Liver (tissue), 9 donors: Measurements from ENCODE around the gene EML5. TPM values are rescaled to one million over a fixed set of nuclear protein-coding genes. Genes with fewer than 3 reads are reported as not detected.

Experiments used
- DNase-seq: peaks from one replicate; pipeline ENCODE4 v3.0.0-alpha.2; 2017; ENCODE audit warnings: low spot score
- H3K27ac ChIP-seq, 2 donors: one replicate each; pipeline ENCODE4 v1.7.0; 2013; ENCODE audit warnings: inconsistent platforms in 2 of 2, low read length in 2 of 2, control low read depth in 1 of 2, low read depth in 1 of 2, mild to moderate bottlenecking in 1 of 2
- H3K27me3 ChIP-seq, 4 donors: one replicate each; pipeline versions ENCODE4 v1.6.1 to v1.7.0; 2013; ENCODE audit warnings: low read length in 3 of 4, inconsistent platforms in 1 of 4, mild to moderate bottlenecking in 1 of 4, moderate library complexity in 1 of 4; ENCODE audit not compliant: control insufficient read depth in 4 of 4, insufficient read depth in 4 of 4
- H3K36me3 ChIP-seq, 4 donors: one replicate each; pipeline versions ENCODE4 v1.6.1 to v1.7.0; 2013; ENCODE audit warnings: low read length in 3 of 4, mild to moderate bottlenecking in 3 of 4, low read depth in 1 of 4, moderate library complexity in 1 of 4; ENCODE audit not compliant: control insufficient read depth in 4 of 4, insufficient read depth in 3 of 4
- H3K4me1 ChIP-seq, 4 donors: one replicate each; pipeline versions ENCODE4 v1.6.1 to v1.7.0; 2013; ENCODE audit warnings: low read length in 3 of 4, mild to moderate bottlenecking in 3 of 4, moderate library complexity in 1 of 4; ENCODE audit not compliant: control insufficient read depth in 4 of 4, insufficient read depth in 4 of 4
- H3K4me3 ChIP-seq, 3 donors: one replicate each; pipeline versions ENCODE4 v1.6.1 to v1.7.0; 2013; ENCODE audit warnings: low read length in 3 of 3, control low read depth in 1 of 3, low read depth in 1 of 3, mild to moderate bottlenecking in 1 of 3
- H3K9ac ChIP-seq, 2 donors: one replicate each; pipeline ENCODE4 v1.7.0; 2013; ENCODE audit warnings: low read length in 2 of 2, mild to moderate bottlenecking in 2 of 2, moderate library complexity in 2 of 2, control low read depth in 1 of 2, low read depth in 1 of 2
- H3K9me3 ChIP-seq, 4 donors: one replicate each; pipeline versions ENCODE4 v1.6.1 to v1.7.0; 2013; ENCODE audit warnings: low read length in 3 of 4; ENCODE audit not compliant: control insufficient read depth in 4 of 4
- CTCF ChIP-seq: fragments of 150-350 bp; IDR thresholded peaks from 2 replicates; pipeline ENCODE4 v1.5.1; 2017; ENCODE audit warnings: improper control_type of control experiment, low read depth, low read length; ENCODE audit not compliant: missing input control
- EGR1 ChIP-seq, 2 donors: IDR thresholded peaks; 2 replicates each; pipeline ENCODE4 v1.6.1; 2016 to 2018; ENCODE audit warnings: antibody characterized with exemption in 2 of 2, low read depth in 2 of 2
- FOXA1 ChIP-seq: IDR thresholded peaks from 2 replicates; pipeline ENCODE4 v1.6.1; 2016; ENCODE audit warnings: antibody characterized with exemption
- FOXA2 ChIP-seq: IDR thresholded peaks from 2 replicates; pipeline ENCODE4 v1.6.1; 2016; ENCODE audit warnings: antibody characterized with exemption
- GABPA ChIP-seq, 2 donors: IDR thresholded peaks in 1 of 2; conservative IDR thresholded peaks in 1 of 2; 2 replicates each; pipeline ENCODE4 v1.6.1; 2016; ENCODE audit warnings: antibody characterized with exemption in 2 of 2, mild to moderate bottlenecking in 1 of 2, moderate library complexity in 1 of 2
- HNF4A ChIP-seq, 2 donors: conservative IDR thresholded peaks; 2 replicates each; pipeline ENCODE4 v1.6.1; 2016; ENCODE audit warnings: antibody characterized with exemption in 2 of 2, mild to moderate bottlenecking in 2 of 2
- HNF4G ChIP-seq: IDR thresholded peaks from 2 replicates; pipeline ENCODE4 v1.6.1; 2016; ENCODE audit warnings: antibody characterized with exemption
- JUND ChIP-seq, 2 donors: IDR thresholded peaks; 2 replicates each; pipeline ENCODE4 v1.6.1; 2016; ENCODE audit warnings: antibody characterized with exemption in 2 of 2
- NR2F2 ChIP-seq: IDR thresholded peaks from 2 replicates; pipeline ENCODE4 v1.6.1; 2016; ENCODE audit warnings: antibody characterized with exemption
- RAD21 ChIP-seq, 2 donors: IDR thresholded peaks; 2 replicates each; pipeline ENCODE4 v1.6.1; 2016; ENCODE audit warnings: antibody characterized with exemption in 2 of 2, mild to moderate bottlenecking in 2 of 2
- RXRA ChIP-seq, 2 donors: IDR thresholded peaks; 2 replicates each; pipeline ENCODE4 v1.6.1; 2017 to 2018; ENCODE audit warnings: antibody characterized with exemption in 2 of 2, mild to moderate bottlenecking in 1 of 2
- SP1 ChIP-seq: IDR thresholded peaks from 2 replicates; pipeline ENCODE4 v1.6.1; 2018; ENCODE audit warnings: antibody characterized with exemption, mild to moderate bottlenecking
- TAF1 ChIP-seq: conservative IDR thresholded peaks from 2 replicates; pipeline ENCODE4 v1.6.1; 2016; ENCODE audit warnings: antibody characterized with exemption, mild to moderate bottlenecking
- YY1 ChIP-seq: IDR thresholded peaks from 2 replicates; pipeline ENCODE4 v1.6.1; 2016; ENCODE audit warnings: antibody characterized with exemption, mild to moderate bottlenecking
- WGBS: extraction: QIAGEN DNeasy Blood & Tissue Kit; methylation state at CpG from one replicate; pipeline ENCODE4 v1.1.7; 2013; 5-methylcytosine and 5-hydroxymethylcytosine counted together
- polyA plus RNA-seq, 2 donors: library from polyadenylated mRNA; stranded (reverse) in 1 of 2; unstranded in 1 of 2; fragments of 200-250 nt in 1 of 2; fragments of >200 nt in 1 of 2; fragmentation: Nextera tagmentation in 1 of 2; extraction: Ambion mirVana in 1 of 2; gene quantifications; one replicate each; pipeline versions ENCODE4 v1.2.1 to v1.2.3, GENCODE V29; 2013 to 2015
- total RNA-seq, 2 donors: library from RNA; depleted of rRNA; stranded (reverse); fragments of >200 nt; gene quantifications; one replicate each; pipeline ENCODE4 v1.2.3, GENCODE V29; 2014
- TF ChIP-seq, protein P1 (sequence below): IDR thresholded peaks from 2 replicates; pipeline ENCODE4 v1.6.1; 2016; ENCODE audit warnings: antibody characterized with exemption
- TF ChIP-seq, protein P2 (sequence below): IDR thresholded peaks from 2 replicates; pipeline ENCODE4 v1.6.1; 2016; ENCODE audit warnings: antibody characterized with exemption, mild to moderate bottlenecking
- TF ChIP-seq, protein P3 (sequence below): IDR thresholded peaks from 2 replicates; pipeline ENCODE4 v1.6.1; 2016; ENCODE audit warnings: antibody characterized with exemption
- TF ChIP-seq, protein P4 (sequence below): IDR thresholded peaks from 2 replicates; pipeline ENCODE4 v1.6.1; 2016; ENCODE audit warnings: antibody characterized with exemption
- donor health status: healthy.
- donor health status: healthy.
- donor health status: healthy.
- donor health status: healthy.
- donor health status: healthy.

EML5 gene
- total and polyA plus RNA-seq, 4 donors: 0.09 to 3.8 (median 0.55) TPM

DNA sequence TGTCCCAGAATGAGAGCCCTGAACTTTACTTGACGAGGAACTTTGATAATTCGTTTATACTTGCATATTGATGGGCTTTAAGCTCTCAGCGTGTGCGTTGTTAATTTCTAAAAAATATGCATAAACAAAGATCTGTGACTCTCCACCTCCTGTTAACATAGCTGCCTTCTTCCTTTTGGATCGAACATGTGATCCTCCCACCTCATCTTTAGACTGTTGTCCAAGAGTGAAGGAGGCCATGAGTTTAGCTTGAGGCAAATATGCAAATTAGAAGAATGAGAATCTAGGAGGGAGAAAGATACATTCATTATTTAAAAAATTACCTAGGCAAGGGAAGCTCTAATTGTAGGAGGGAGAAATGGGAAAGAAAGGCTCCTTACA lies 32.3 kb upstream of the EML5 start:
- H3K27me3 ChIP-seq: no peaks in the 10 kb centered on the region
- 3% methylated on average over 5 of the region's 5 CpGs for WGBS
- no peak for TF ChIP-seq GABPA (IDR thresholded peaks at IDR 0.05 in 1 of 2, conservative IDR thresholded peaks at IDR 0.05 in 1 of 2)
- TF ChIP-seq HNF4A (conservative IDR thresholded peaks at IDR 0.05): no peak
- no peak for TF ChIP-seq RXRA (IDR thresholded peaks at IDR 0.05)
- TF ChIP-seq YY1: no peak
- no peak for TF ChIP-seq HNF4G
- no peak for TF ChIP-seq JUND (IDR thresholded peaks at IDR 0.05)
- TF ChIP-seq, protein P1, sequence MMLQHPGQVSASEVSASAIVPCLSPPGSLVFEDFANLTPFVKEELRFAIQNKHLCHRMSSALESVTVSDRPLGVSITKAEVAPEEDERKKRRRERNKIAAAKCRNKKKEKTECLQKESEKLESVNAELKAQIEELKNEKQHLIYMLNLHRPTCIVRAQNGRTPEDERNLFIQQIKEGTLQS: no peak
- H3K4me1 ChIP-seq: peaks cover 1 to 30% (median 21%) of the 10 kb centered on the region in 4 donors
- H3K9ac ChIP-seq: peak overlapping the region; percentile 55 to 62
- no peaks in the 10 kb centered on the region for H3K9me3 ChIP-seq
- peak overlapping the region; percentile 72 to 86 for H3K27ac ChIP-seq
- H3K4me3 ChIP-seq: peak overlapping the region; percentile 78 to 97 (median 90)
- DNase-seq: no peak
- H3K36me3 ChIP-seq: no peaks in the 10 kb centered on the region

GRCh38 chr14:88824314-88825077 lies 31.7 kb upstream of the EML5 start, which contains the start of gene TTC8:
TSS of gene TTC8 (plus strand) at chr14:88824651. CDS start at chr14:88824708, 57 bp downstream.
- H3K4me3 ChIP-seq: peak within 1 kb of the TSS; percentile 78 to 97 (median 90)
- no peaks in the 10 kb centered on the region for H3K9me3 ChIP-seq
- peak within 1 kb of the TSS; percentile 84 to 90 for H3K9ac ChIP-seq
- peaks cover 0 to 26% (median 20%) of the 10 kb centered on the region in 4 donors for H3K4me1 ChIP-seq
- peak; percentile 88 for DNase-seq
- TF ChIP-seq, protein P2, sequence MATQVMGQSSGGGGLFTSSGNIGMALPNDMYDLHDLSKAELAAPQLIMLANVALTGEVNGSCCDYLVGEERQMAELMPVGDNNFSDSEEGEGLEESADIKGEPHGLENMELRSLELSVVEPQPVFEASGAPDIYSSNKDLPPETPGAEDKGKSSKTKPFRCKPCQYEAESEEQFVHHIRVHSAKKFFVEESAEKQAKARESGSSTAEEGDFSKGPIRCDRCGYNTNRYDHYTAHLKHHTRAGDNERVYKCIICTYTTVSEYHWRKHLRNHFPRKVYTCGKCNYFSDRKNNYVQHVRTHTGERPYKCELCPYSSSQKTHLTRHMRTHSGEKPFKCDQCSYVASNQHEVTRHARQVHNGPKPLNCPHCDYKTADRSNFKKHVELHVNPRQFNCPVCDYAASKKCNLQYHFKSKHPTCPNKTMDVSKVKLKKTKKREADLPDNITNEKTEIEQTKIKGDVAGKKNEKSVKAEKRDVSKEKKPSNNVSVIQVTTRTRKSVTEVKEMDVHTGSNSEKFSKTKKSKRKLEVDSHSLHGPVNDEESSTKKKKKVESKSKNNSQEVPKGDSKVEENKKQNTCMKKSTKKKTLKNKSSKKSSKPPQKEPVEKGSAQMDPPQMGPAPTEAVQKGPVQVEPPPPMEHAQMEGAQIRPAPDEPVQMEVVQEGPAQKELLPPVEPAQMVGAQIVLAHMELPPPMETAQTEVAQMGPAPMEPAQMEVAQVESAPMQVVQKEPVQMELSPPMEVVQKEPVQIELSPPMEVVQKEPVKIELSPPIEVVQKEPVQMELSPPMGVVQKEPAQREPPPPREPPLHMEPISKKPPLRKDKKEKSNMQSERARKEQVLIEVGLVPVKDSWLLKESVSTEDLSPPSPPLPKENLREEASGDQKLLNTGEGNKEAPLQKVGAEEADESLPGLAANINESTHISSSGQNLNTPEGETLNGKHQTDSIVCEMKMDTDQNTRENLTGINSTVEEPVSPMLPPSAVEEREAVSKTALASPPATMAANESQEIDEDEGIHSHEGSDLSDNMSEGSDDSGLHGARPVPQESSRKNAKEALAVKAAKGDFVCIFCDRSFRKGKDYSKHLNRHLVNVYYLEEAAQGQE: peak; percentile 25
- TF ChIP-seq, protein P3, sequence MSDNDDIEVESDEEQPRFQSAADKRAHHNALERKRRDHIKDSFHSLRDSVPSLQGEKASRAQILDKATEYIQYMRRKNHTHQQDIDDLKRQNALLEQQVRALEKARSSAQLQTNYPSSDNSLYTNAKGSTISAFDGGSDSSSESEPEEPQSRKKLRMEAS: peak; percentile 51
- peak; percentile 95 for TF ChIP-seq YY1
- peak; percentile 44 for TF ChIP-seq SP1
- TF ChIP-seq, protein P4, sequence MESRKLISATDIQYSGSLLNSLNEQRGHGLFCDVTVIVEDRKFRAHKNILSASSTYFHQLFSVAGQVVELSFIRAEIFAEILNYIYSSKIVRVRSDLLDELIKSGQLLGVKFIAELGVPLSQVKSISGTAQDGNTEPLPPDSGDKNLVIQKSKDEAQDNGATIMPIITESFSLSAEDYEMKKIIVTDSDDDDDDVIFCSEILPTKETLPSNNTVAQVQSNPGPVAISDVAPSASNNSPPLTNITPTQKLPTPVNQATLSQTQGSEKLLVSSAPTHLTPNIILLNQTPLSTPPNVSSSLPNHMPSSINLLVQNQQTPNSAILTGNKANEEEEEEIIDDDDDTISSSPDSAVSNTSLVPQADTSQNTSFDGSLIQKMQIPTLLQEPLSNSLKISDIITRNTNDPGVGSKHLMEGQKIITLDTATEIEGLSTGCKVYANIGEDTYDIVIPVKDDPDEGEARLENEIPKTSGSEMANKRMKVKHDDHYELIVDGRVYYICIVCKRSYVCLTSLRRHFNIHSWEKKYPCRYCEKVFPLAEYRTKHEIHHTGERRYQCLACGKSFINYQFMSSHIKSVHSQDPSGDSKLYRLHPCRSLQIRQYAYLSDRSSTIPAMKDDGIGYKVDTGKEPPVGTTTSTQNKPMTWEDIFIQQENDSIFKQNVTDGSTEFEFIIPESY: no peak
- peak in 1 of 2 donors; percentile 34 for TF ChIP-seq HNF4A (conservative IDR thresholded peaks at IDR 0.05)
- TF ChIP-seq FOXA1: no peak
- TF ChIP-seq RXRA (IDR thresholded peaks at IDR 0.05): no peak
- peak in 1 of 2 donors; percentile 17 for TF ChIP-seq EGR1 (IDR thresholded peaks at IDR 0.05; ENCODE audit: low read depth in 2 of 2)
- no peak for TF ChIP-seq JUND (IDR thresholded peaks at IDR 0.05)
- TF ChIP-seq GABPA (IDR thresholded peaks at IDR 0.05 in 1 of 2, conservative IDR thresholded peaks at IDR 0.05 in 1 of 2): peak in 1 of 2 donors; percentile 9
- TF ChIP-seq, protein P1: no peak
- TF ChIP-seq TAF1: peak; percentile 79
- TF ChIP-seq RAD21 (IDR thresholded peaks at IDR 0.05): peak; percentile 19 to 26
- no peak for TF ChIP-seq NR2F2
- TF ChIP-seq FOXA2: no peak
- TF ChIP-seq CTCF: no peak
- TF ChIP-seq HNF4G: no peak
- peak within 1 kb of the TSS; percentile 72 to 86 for H3K27ac ChIP-seq
- no peaks in the 10 kb centered on the region for H3K36me3 ChIP-seq
- WGBS: under 1% methylated on average over 50 of the region's 50 CpGs
- H3K27me3 ChIP-seq: no peaks in the 10 kb centered on the region
